GM10266 (cell line): ENCODE data around the gene COMP.
"Not testable (repeated sequence)": the region's sequence is repeated elsewhere in the genome, so short reads cannot be mapped to it uniquely, and the experiment has no call there.

ENCODE experiments used
- DNase-seq: peaks from one replicate; pipeline ENCODE4 v3.0.0; 2012; ENCODE audit errors: extremely low spot score
- CTCF ChIP-seq: IDR thresholded peaks from 2 replicates; pipeline ENCODE4 v1.5.1; 2012; ENCODE audit warnings: mild to moderate bottlenecking, low read depth; ENCODE audit not compliant: control insufficient read depth, insufficient read depth; ENCODE audit errors: missing control alignments

COMP gene

GRCh38 chr19:18735324-18735723, 55.8 kb downstream of the COMP start:
- no peak for TF ChIP-seq CTCF
- no peak for DNase-seq

GRCh38 chr19:18733762-18734332, 57.3 kb downstream of the COMP start:
- DNase-seq = not testable (repeated sequence)

GRCh38 chr19:18733196-18733647, 57.9 kb downstream of the COMP start:
- TF ChIP-seq CTCF = no peak
- no peak for DNase-seq
